ENCODE data around the gene PDE10A.
A peak's percentile ranks its signal among the peaks of the same experiment; 100 is the strongest.

PDE10A gene

GRCh38 chr6:165439928-165440554 is 223.0 kb downstream of the PDE10A start:
- no peaks in the 10 kb centered on the region for H3K4me1 ChIP-seq (ENCODE audit: insufficient read depth, insufficient read length)
- peaks cover 19% of the 10 kb centered on the region; the same call in 1 of the 2 replicates for H3K9me3 ChIP-seq (ENCODE audit: insufficient read depth, low read length)
- no peaks in the 10 kb centered on the region for H3K27me3 ChIP-seq (ENCODE audit: insufficient read depth, insufficient read length)
- no peaks in the 10 kb centered on the region for H3K36me3 ChIP-seq (ENCODE audit: insufficient read depth, insufficient read length, low read length)
- DNase-seq (ENCODE audit: low read depth, low spot score), result peak; percentile 15
- no peak for TF ChIP-seq YY1 (IDR thresholded peaks at IDR 0.05; ENCODE audit: insufficient read depth, insufficient read length)
- TF ChIP-seq ZNF274 (IDR thresholded peaks at IDR 0.05; ENCODE audit: low read depth, low read length), result no peak
- TF ChIP-seq SUZ12 (IDR thresholded peaks at IDR 0.05; ENCODE audit: extremely low read depth, insufficient read depth, insufficient read length), result no peak
- no peak overlapping the region for H3K9ac ChIP-seq (ENCODE audit: insufficient read length, low read depth)
- H3K4me3 ChIP-seq (ENCODE audit: insufficient read length, low read depth), result no peak overlapping the region

- no peak for DNase-seq (ENCODE audit: low read depth, low spot score)
These were observed 236.1 kb downstream of the PDE10A start for GRCh38 chr6:165426892-165427291.

DNA sequence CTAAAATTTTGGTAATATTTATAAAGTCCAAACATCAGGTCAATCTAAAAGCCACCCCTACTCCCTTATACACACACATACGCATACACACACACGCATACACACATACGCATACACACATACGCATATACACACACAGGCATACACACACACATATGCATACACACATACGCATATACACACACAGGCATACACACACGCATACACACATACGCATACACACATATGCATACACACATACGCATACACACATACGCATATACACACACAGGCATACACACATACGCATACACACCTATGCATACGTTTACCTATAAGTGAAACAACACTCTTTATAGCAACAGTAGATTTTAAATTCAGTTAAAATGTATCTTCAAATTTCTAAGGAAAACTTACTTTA is 240.8 kb downstream of the PDE10A start:
- H3K9me3 ChIP-seq (ENCODE audit: insufficient read depth, low read length), result no peaks in the 10 kb centered on the region

More at GRCh38 chr6:165426892-165427291, 236.1 kb downstream of the PDE10A start:
- H3K4me3 ChIP-seq (ENCODE audit: insufficient read length, low read depth), result no peak overlapping the region
- no peaks in the 10 kb centered on the region for H3K27me3 ChIP-seq (ENCODE audit: insufficient read depth, insufficient read length)
- H3K9ac ChIP-seq (ENCODE audit: insufficient read length, low read depth), result no peak overlapping the region
- no peak for TF ChIP-seq SUZ12 (IDR thresholded peaks at IDR 0.05; ENCODE audit: extremely low read depth, insufficient read depth, insufficient read length)
- TF ChIP-seq ZNF274 (IDR thresholded peaks at IDR 0.05; ENCODE audit: low read depth, low read length), result no peak
- TF ChIP-seq YY1 (IDR thresholded peaks at IDR 0.05; ENCODE audit: insufficient read depth, insufficient read length), result no peak
- no peaks in the 10 kb centered on the region for H3K9me3 ChIP-seq (ENCODE audit: insufficient read depth, low read length)
- no peaks in the 10 kb centered on the region for H3K4me1 ChIP-seq (ENCODE audit: insufficient read depth, insufficient read length)
- H3K36me3 ChIP-seq (ENCODE audit: insufficient read depth, insufficient read length, low read length), result no peaks in the 10 kb centered on the region

DNA sequence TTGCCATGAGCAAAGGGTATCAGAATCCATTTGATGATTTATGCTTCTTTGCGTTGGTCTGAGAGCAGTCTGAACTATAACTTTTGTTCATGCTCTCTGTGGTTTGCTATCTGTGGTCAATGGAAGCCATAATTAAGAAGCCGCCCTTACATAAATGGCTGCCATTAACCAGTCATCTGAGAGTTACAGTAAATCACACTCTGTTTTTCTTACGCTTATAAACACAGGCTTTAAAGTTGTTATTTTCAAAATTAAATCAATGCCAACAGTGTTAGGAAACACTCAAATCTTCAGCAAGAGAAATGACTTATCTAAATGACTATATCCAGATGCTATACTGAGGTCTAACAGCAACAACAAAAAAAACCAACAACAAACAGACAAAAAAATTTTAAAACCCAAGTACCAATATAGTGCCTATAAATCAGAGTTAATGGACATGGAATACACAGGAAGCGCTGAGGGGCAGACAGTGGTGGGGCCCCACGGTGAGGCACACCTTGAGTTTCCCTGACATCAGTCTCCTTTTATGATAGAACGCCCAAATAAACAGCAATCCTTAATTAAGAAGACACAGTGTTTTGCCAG is 245.7 kb downstream of the PDE10A start:
- no peak overlapping the region for H3K9ac ChIP-seq (ENCODE audit: insufficient read length, low read depth)
- H3K9me3 ChIP-seq (ENCODE audit: insufficient read depth, low read length), result no peaks in the 10 kb centered on the region
- H3K36me3 ChIP-seq (ENCODE audit: insufficient read depth, insufficient read length, low read length), result no peaks in the 10 kb centered on the region
- no peak overlapping the region for H3K4me3 ChIP-seq (ENCODE audit: insufficient read length, low read depth)
- no peak for TF ChIP-seq SUZ12 (IDR thresholded peaks at IDR 0.05; ENCODE audit: extremely low read depth, insufficient read depth, insufficient read length)
- TF ChIP-seq ZNF274 (IDR thresholded peaks at IDR 0.05; ENCODE audit: low read depth, low read length), result no peak
- no peak for TF ChIP-seq YY1 (IDR thresholded peaks at IDR 0.05; ENCODE audit: insufficient read depth, insufficient read length)
- no peaks in the 10 kb centered on the region for H3K4me1 ChIP-seq (ENCODE audit: insufficient read depth, insufficient read length)
- DNase-seq (ENCODE audit: low read depth, low spot score), result no peak
- no peaks in the 10 kb centered on the region for H3K27me3 ChIP-seq (ENCODE audit: insufficient read depth, insufficient read length)

More for the DNA sequence above, 240.8 kb downstream of the PDE10A start:
- DNase-seq (ENCODE audit: low read depth, low spot score), result no peak
- Histone ChIP-seq H3K27me3 (ENCODE audit: insufficient read depth, insufficient read length) (no peaks in the 10 kb centered on the region), H3K4me3 (ENCODE audit: insufficient read length, low read depth) (no peak overlapping the region), H3K9ac (ENCODE audit: insufficient read length, low read depth) (no peak overlapping the region), H3K4me1 (ENCODE audit: insufficient read depth, insufficient read length) (no peaks in the 10 kb centered on the region), H3K36me3 (ENCODE audit: insufficient read depth, insufficient read length, low read length) (no peaks in the 10 kb centered on the region)
- TF ChIP-seq SUZ12 (IDR thresholded peaks at IDR 0.05; ENCODE audit: extremely low read depth, insufficient read depth, insufficient read length), result no peak
- TF ChIP-seq YY1 (IDR thresholded peaks at IDR 0.05; ENCODE audit: insufficient read depth, insufficient read length), result no peak
- TF ChIP-seq ZNF274 (IDR thresholded peaks at IDR 0.05; ENCODE audit: low read depth, low read length), result no peak

DNA sequence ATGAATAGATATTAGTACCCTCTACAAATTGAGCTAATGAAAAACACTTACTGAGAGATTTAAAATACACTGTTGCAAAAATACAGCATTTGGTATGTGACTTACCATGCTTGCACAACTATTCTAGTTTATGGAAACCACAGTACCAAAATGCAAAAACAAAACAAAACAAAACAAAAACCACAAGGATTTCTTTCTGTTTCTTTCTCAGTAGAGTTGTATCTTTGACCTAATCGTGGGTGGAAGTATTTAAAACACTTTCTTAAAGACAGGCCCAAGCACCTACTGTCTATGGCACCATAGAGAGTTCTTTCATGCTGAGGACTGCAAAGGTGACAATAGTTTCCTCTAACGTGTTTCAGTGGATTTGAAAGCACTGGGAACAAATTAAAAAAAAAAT is 258.3 kb downstream of the PDE10A start:
- TF ChIP-seq YY1 (IDR thresholded peaks at IDR 0.05; ENCODE audit: insufficient read depth, insufficient read length), result no peak
- TF ChIP-seq ZNF274 (IDR thresholded peaks at IDR 0.05; ENCODE audit: low read depth, low read length), result no peak
- TF ChIP-seq SUZ12 (IDR thresholded peaks at IDR 0.05; ENCODE audit: extremely low read depth, insufficient read depth, insufficient read length), result no peak
- DNase-seq (ENCODE audit: low read depth, low spot score), result no peak
- Histone ChIP-seq H3K4me1 (ENCODE audit: insufficient read depth, insufficient read length) (no peaks in the 10 kb centered on the region), H3K9me3 (ENCODE audit: insufficient read depth, low read length) (no peaks in the 10 kb centered on the region; the same call in 1 of the 2 replicates), H3K27me3 (ENCODE audit: insufficient read depth, insufficient read length) (no peaks in the 10 kb centered on the region), H3K9ac (ENCODE audit: insufficient read length, low read depth) (no peak overlapping the region), H3K36me3 (ENCODE audit: insufficient read depth, insufficient read length, low read length) (no peaks in the 10 kb centered on the region), H3K4me3 (ENCODE audit: insufficient read length, low read depth) (no peak overlapping the region)

DNA sequence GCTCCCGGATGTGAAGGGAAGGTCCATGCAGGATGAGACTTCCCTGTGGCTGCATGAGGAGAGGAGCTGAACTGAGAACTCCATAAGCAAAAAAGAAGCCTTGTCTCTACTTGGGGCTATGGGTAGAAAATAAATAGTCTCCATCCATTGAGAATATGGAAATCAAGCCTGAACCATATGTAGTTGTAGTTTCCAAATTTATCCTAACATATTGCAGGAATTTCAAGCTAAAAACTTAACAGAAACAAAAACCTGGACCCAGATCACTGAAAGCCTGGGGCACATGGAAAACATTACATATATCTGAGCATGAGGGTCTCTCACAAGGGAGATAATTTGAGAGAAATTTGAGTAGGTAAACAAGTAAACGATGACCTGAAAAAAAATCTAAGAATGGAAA is 258.7 kb downstream of the PDE10A start:
- no peak for DNase-seq (ENCODE audit: low read depth, low spot score)
- H3K36me3 ChIP-seq (ENCODE audit: insufficient read depth, insufficient read length, low read length), result no peaks in the 10 kb centered on the region
- H3K27me3 ChIP-seq (ENCODE audit: insufficient read depth, insufficient read length), result no peaks in the 10 kb centered on the region
- no peaks in the 10 kb centered on the region for H3K4me1 ChIP-seq (ENCODE audit: insufficient read depth, insufficient read length)
- H3K9ac ChIP-seq (ENCODE audit: insufficient read length, low read depth), result no peak overlapping the region
- no peaks in the 10 kb centered on the region; the same call in 1 of the 2 replicates for H3K9me3 ChIP-seq (ENCODE audit: insufficient read depth, low read length)
- TF ChIP-seq SUZ12 (IDR thresholded peaks at IDR 0.05; ENCODE audit: extremely low read depth, insufficient read depth, insufficient read length) (no peak), YY1 (IDR thresholded peaks at IDR 0.05; ENCODE audit: insufficient read depth, insufficient read length) (no peak), ZNF274 (IDR thresholded peaks at IDR 0.05; ENCODE audit: low read depth, low read length) (no peak)
- no peak overlapping the region for H3K4me3 ChIP-seq (ENCODE audit: insufficient read length, low read depth)

DNA sequence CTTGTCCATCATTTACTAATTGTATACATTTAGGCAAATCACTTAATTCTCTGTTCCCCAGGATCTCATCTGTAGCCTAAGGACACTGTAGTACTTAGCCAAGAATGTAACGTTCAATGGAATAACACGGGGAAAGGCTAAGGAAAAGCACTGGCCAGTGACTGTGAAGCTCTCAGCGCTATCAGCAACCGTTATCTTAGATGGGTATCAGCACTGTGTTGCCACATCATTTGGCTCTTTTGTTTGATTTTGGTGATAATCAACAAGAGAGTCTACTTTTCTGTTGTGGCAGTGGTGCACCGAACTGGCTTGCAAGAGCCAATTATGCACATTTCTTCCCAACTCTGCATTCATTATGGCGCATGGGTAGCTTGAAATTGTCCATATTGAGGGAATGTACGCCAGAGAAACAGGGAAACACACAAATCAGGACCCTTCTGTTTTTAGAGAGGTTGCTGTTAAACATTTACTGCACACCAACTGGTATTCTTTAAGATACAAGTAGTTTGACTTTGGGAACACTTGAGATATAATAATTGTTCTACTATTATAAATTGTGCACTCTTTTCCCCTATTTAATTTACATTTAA is 259.9 kb downstream of the PDE10A start:
- H3K36me3 ChIP-seq (ENCODE audit: insufficient read depth, insufficient read length, low read length), result no peaks in the 10 kb centered on the region
- H3K9me3 ChIP-seq (ENCODE audit: insufficient read depth, low read length), result no peaks in the 10 kb centered on the region; the same call in 1 of the 2 replicates
- H3K9ac ChIP-seq (ENCODE audit: insufficient read length, low read depth), result no peak overlapping the region
- no peak for TF ChIP-seq SUZ12 (IDR thresholded peaks at IDR 0.05; ENCODE audit: extremely low read depth, insufficient read depth, insufficient read length)
- TF ChIP-seq ZNF274 (IDR thresholded peaks at IDR 0.05; ENCODE audit: low read depth, low read length), result no peak
- no peak for TF ChIP-seq YY1 (IDR thresholded peaks at IDR 0.05; ENCODE audit: insufficient read depth, insufficient read length)
- no peaks in the 10 kb centered on the region for H3K4me1 ChIP-seq (ENCODE audit: insufficient read depth, insufficient read length)
- no peak overlapping the region for H3K4me3 ChIP-seq (ENCODE audit: insufficient read length, low read depth)
- H3K27me3 ChIP-seq (ENCODE audit: insufficient read depth, insufficient read length), result no peaks in the 10 kb centered on the region
- DNase-seq (ENCODE audit: low read depth, low spot score), result no peak

Measured in NT2/D1 (cell line).